ENCODE results near the gene GDF15.
A peak's percentile ranks its signal among the peaks of the same experiment; 100 is the strongest.
"Not testable (repeated sequence)": the region's sequence is repeated elsewhere in the genome, so short reads cannot be mapped to it uniquely, and the experiment has no call there.

GDF15 gene

GRCh38 chr19:18364826-18365528 lies 21.0 kb upstream of the GDF15 start:
- DNase-seq, result no peak

GRCh38 chr19:18366021-18366435 lies 19.9 kb upstream of the GDF15 start:
- no peak for DNase-seq

- no peak for DNase-seq
Measured at GRCh38 chr19:18368504-18369222, 17.3 kb upstream of the GDF15 start.

GRCh38 chr19:18373407-18373891 lies 12.5 kb upstream of the GDF15 start:
- no peak for DNase-seq

- peak; percentile 61 to 69 for DNase-seq
Measured at GRCh38 chr19:18373892-18374629, 11.9 kb upstream of the GDF15 start.

- no peak for DNase-seq
Measured at GRCh38 chr19:18377026-18377425, 8.9 kb upstream of the GDF15 start.

- DNase-seq, result no peak
Measured at GRCh38 chr19:18379803-18380747, 5.9 kb upstream of the GDF15 start.

- no peak for DNase-seq
Measured at GRCh38 chr19:18380843-18381242, 5.1 kb upstream of the GDF15 start.

- not testable (repeated sequence) for DNase-seq
Measured at GRCh38 chr19:18383622-18384021, 2.3 kb upstream of the GDF15 start.

GRCh38 chr19:18384775-18385174 lies 1.2 kb upstream of the GDF15 start:
- DNase-seq, result no peak

GRCh38 chr19:18385359-18385674 lies 641 bp upstream of the GDF15 start:
- DNase-seq, result no peak

- DNase-seq, result no peak
Measured at GRCh38 chr19:18386543-18387271, 749 bp downstream of the GDF15 start.

GRCh38 chr19:18388100-18388959 lies 2.4 kb downstream of the GDF15 start:
- DNase-seq, result peak; percentile 82 to 85

GRCh38 chr19:18388960-18389725 lies 3.2 kb downstream of the GDF15 start:
- DNase-seq, result no peak

GRCh38 chr19:18389726-18390064 lies 3.7 kb downstream of the GDF15 start:
- DNase-seq, result no peak

GRCh38 chr19:18390065-18390907 lies 4.3 kb downstream of the GDF15 start:
- DNase-seq, result no peak

- DNase-seq, result no peak
Measured at GRCh38 chr19:18391509-18392075, 5.6 kb downstream of the GDF15 start.

- no peak for DNase-seq
Measured at GRCh38 chr19:18392417-18392816, 6.5 kb downstream of the GDF15 start.

- DNase-seq, result no peak
Measured at GRCh38 chr19:18392926-18393325, 7.0 kb downstream of the GDF15 start.
